GM12878 (cell line): ENCODE data around the gene AP4E1. TPM values are rescaled to one million over a fixed set of nuclear protein-coding genes. Genes with fewer than 3 reads are reported as not detected.

ENCODE experiments used
- ATAC-seq: fragments of 200-7000 bp; cut with Tn5 transposase; 3 replicates; pipeline ENCODE4 v1.9.1; 2020; ENCODE audit warnings: mild to moderate bottlenecking, moderate library complexity
- BruUV-seq: library from RNA; stranded (reverse); fragments of 400-500 nt; replicated peaks from 2 replicates; lab custom pipeline; 2021; lab: Mats Ljungman, UMichigan
- CTCF ChIA-PET: fragments of 300-600 bp; sonication (Branson Sonifier 250); formaldehyde crosslinking; extraction: SDS; loops from one replicate; lab custom pipeline; 2021; ENCODE audit warnings: inconsistent platforms; lab: Yijun Ruan, JAX
- POLR2A ChIA-PET: fragments of 350-600 bp; formaldehyde crosslinking; extraction: SDS; loops from one replicate; lab custom pipeline; 2021; ENCODE audit warnings: inconsistent platforms; lab: Charles Lee
- RAD21 ChIA-PET: fragments of 300-600 bp; sonication (Branson Sonifier 250); formaldehyde crosslinking; loops from one replicate; lab custom pipeline; 2023; ENCODE audit warnings: antibody characterized with exemption; ENCODE audit not compliant: unreplicated experiment; lab: Charles Lee
- SMC1A ChIA-PET: fragments of 300-600 bp; sonication (Branson Sonifier 250); formaldehyde crosslinking; loops from one replicate; lab custom pipeline; 2023; ENCODE audit not compliant: unreplicated experiment, uncharacterized antibody; lab: Charles Lee
- DNase-seq: peaks from one replicate; pipeline ENCODE4 v3.0.0-alpha.2; 2011; ENCODE audit warnings: low read depth, low spot score
- FAIRE-seq: peaks from 3 replicates; lab custom pipeline; 2011; peaks lifted over from hg19 to GRCh38; lab: Jason Lieb, UNC
- H2AFZ ChIP-seq: 2 replicates; pipeline ENCODE4 v1.6.0; 2011; ENCODE audit warnings: low read depth, low read length, control low read depth; ENCODE audit not compliant: control insufficient read depth
- H3K27ac ChIP-seq: 2 replicates; pipeline ENCODE4 v1.5.1; 2011; ENCODE audit warnings: control low read depth; ENCODE audit not compliant: control insufficient read depth, insufficient read depth
- H3K27me3 ChIP-seq, 2 experiments: replicated peaks in 1 of 2; 2 replicates each; pipeline versions ENCODE4 v1.6.0 to v1.6.1; 2011; ENCODE audit warnings: low read length in 1 of 2; ENCODE audit not compliant: control insufficient read depth in 2 of 2, insufficient read depth in 2 of 2
- H3K36me3 ChIP-seq, 2 experiments: 2 replicates each; pipeline ENCODE4 v1.5.1; 2011; ENCODE audit warnings: low read length in 1 of 2; ENCODE audit not compliant: control insufficient read depth in 2 of 2, insufficient read depth in 2 of 2
- H3K4me1 ChIP-seq: 2 replicates; pipeline ENCODE4 v1.6.1; 2011; ENCODE audit warnings: mild to moderate bottlenecking, low read length, moderate library complexity, mixed read lengths; ENCODE audit not compliant: control insufficient read depth, insufficient read depth
- H3K4me2 ChIP-seq: 2 replicates; pipeline ENCODE4 v1.6.0; 2011; ENCODE audit warnings: control low read depth; ENCODE audit not compliant: control insufficient read depth, insufficient read depth
- H3K4me3 ChIP-seq: fragments of 200-600 bp; sonication (generic); 2 replicates; pipeline ENCODE4 v1.5.1; 2016
- H3K79me2 ChIP-seq: 2 replicates; pipeline ENCODE4 v1.6.0; 2011; ENCODE audit warnings: low read length; ENCODE audit not compliant: control insufficient read depth, insufficient read depth
- H3K9ac ChIP-seq: 2 replicates; pipeline ENCODE4 v1.8.0; 2011; ENCODE audit warnings: low read length, control low read depth, mixed read lengths; ENCODE audit not compliant: control insufficient read depth, insufficient read depth
- H3K9me3 ChIP-seq: replicated peaks from 3 replicates; pipeline ENCODE4 v1.5.1; 2011; ENCODE audit warnings: mild to moderate bottlenecking, low read length; ENCODE audit not compliant: control insufficient read depth, insufficient read depth
- H4K20me1 ChIP-seq: 2 replicates; pipeline ENCODE4 v1.6.0; 2011; ENCODE audit not compliant: control insufficient read depth, insufficient read depth
- HDGF ChIP-seq: fragments of 450-650 bp; IDR thresholded peaks from 2 replicates; pipeline ENCODE4 v1.6.1; 2016; ENCODE audit warnings: antibody characterized with exemption
- RB1 ChIP-seq: fragments of 450-650 bp; formaldehyde crosslinking; IDR thresholded peaks from 2 replicates; pipeline ENCODE4 v1.6.1; 2017; ENCODE audit warnings: mild to moderate bottlenecking, borderline replicate concordance
- SMC3 ChIP-seq: IDR thresholded peaks from 2 replicates; pipeline ENCODE4 v1.6.1; 2011; ENCODE audit warnings: low read length, improper control_type of control experiment, borderline replicate concordance
- SREBF2 ChIP-seq: IDR thresholded peaks from 2 replicates; pipeline ENCODE4 v1.6.1; 2012; ENCODE audit warnings: mild to moderate bottlenecking, low read length
- ZBTB11 ChIP-seq: fragments of 450-650 bp; formaldehyde crosslinking; IDR thresholded peaks from 2 replicates; pipeline ENCODE4 v1.5.0; 2022; ENCODE audit warnings: mild to moderate bottlenecking, missing genetic modification characterization
- ZNF207 ChIP-seq: fragments of 450-650 bp; IDR thresholded peaks from 2 replicates; pipeline ENCODE4 v1.6.1; 2014; ENCODE audit warnings: antibody characterized with exemption, mild to moderate bottlenecking, borderline replicate concordance
- WGBS: methylation state at CpG from one replicate; pipeline ENCODE4 v1.1.6; 2016; ENCODE audit warnings: low lambda C conversion rate; ENCODE audit not compliant: insufficient replicate concordance, insufficient coverage; ENCODE audit errors: missing lambda C conversion rate; 5-methylcytosine and 5-hydroxymethylcytosine counted together
- in situ Hi-C: fragments of 300-500 bp; cut with MboI; formaldehyde crosslinking; loops from 9 replicates; pipeline ENCODE4 v1.14.3; 2018; ENCODE audit warnings: mixed read lengths
- intact Hi-C: fragments of 100-400 bp; cut with micrococcal nuclease; formaldehyde crosslinking; loops from one replicate; pipeline ENCODE4 v1.14.2; 2022; ENCODE audit not compliant: unreplicated experiment
- polyA plus RNA-seq, 11 experiments: library from polyadenylated mRNA; depleted of rRNA in 4 of 11; unstranded in 6 of 11; stranded (reverse) in 5 of 11; fragments of >200 nt; fragmentation: Nextera tagmentation in 4 of 11; fragmentation: Illumina TruSeq in 1 of 11; extraction: Ambion mirVana in 4 of 11; extraction: Trizol in 1 of 11; gene quantifications; 1 replicate in 1 of 11; 2 replicates in 10 of 11; pipeline versions ENCODE4 v1.2.1 to v1.2.3, GENCODE V29; 2011 to 2016; ENCODE audit warnings: inconsistent platforms in 2 of 11, missing spikeins in 2 of 11, low read depth in 1 of 11
- total RNA-seq, 4 experiments: library from RNA; depleted of rRNA in 3 of 4; stranded (reverse); fragments of >200 nt in 3 of 4; fragmentation: Illumina TruSeq in 1 of 4; extraction: Trizol in 1 of 4; gene quantifications; 2 replicates each; pipeline versions ENCODE4 v1.2.1 to v1.2.3, GENCODE V29; 2013 to 2021
- TF ChIP-seq, protein P1 (sequence below), 3 experiments: IDR thresholded peaks in 2 of 3; conservative IDR thresholded peaks in 1 of 3; 2 replicates each; pipeline ENCODE4 v1.5.1; 2011; ENCODE audit warnings: low read depth in 3 of 3, low read length in 3 of 3, mild to moderate bottlenecking in 3 of 3, control low read depth in 2 of 3, moderate library complexity in 2 of 3, inconsistent platforms in 1 of 3, mixed read lengths in 1 of 3; ENCODE audit not compliant: control insufficient read depth in 2 of 3, insufficient read depth in 1 of 3; ENCODE audit errors: extremely low read depth in 1 of 3
- TF ChIP-seq, protein P2 (sequence below): fragments of 450-650 bp; IDR thresholded peaks from 2 replicates; pipeline ENCODE4 v1.6.1; 2014; ENCODE audit warnings: mild to moderate bottlenecking
- TF ChIP-seq, protein P3 (sequence below): fragments of 150-350 bp; IDR thresholded peaks from 2 replicates; pipeline ENCODE4 v1.6.1; 2016; ENCODE audit warnings: low read depth, low read length
- TF ChIP-seq, protein P4 (sequence below): fragments of 450-650 bp; formaldehyde crosslinking; IDR thresholded peaks from 2 replicates; pipeline ENCODE4 v1.4.0; 2020; ENCODE audit warnings: mild to moderate bottlenecking, moderate library complexity

The AP4E1 gene
- total and polyA plus RNA-seq, 10 of the 15 experiments (the other 5 are each of a cell fraction or from before 2014, with no cell fraction given): 1.2 to 11.4 (median 6.7) TPM

DNA sequence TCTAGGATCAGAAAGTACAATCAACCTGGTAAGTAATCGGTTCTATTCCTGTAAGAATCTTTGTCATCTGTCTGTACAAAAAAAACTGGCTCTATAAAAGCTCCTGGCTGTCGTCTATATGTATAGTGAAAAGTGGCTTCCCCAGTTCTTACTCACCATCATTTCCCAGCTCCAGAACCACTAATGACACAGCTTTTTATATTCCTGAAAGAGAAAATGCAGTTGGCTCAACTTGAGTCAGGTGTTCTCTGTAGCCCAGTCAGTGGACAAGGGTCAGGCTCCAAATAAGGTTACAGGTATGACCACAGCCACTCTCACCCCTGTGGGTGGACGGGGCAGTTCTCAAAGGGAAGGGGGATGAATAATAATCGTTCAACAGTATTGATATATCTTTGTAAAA lies 85.1 kb downstream of the AP4E1 start:
- Histone ChIP-seq H3K9me3 (no peaks in the 10 kb centered on the region), H4K20me1 (no peaks in the 10 kb centered on the region), H3K4me3 (no peak overlapping the region), H3K4me2 (no peak overlapping the region), H3K27me3 (no peaks in the 10 kb centered on the region), H3K27ac (no peak overlapping the region), H3K36me3 (peaks cover 0 to 3% of the 10 kb centered on the region in 2 experiments; a peak in 2 of 4 replicates), H3K9ac (no peak overlapping the region), H2AFZ (no peak overlapping the region), H3K4me1 (no peaks in the 10 kb centered on the region), H3K79me2 (no peaks in the 10 kb centered on the region)
- no peak for FAIRE-seq
- POLR2A ChIA-PET: no interaction called here
- DNase-seq: no peak
- SMC1A ChIA-PET: interaction anchor here (0.8 to 1.5 kb wide), 2 partner anchors 66 to 77 kb away, joined by 4 read pairs; no protein-coding TSS in a partner anchor
- intact Hi-C loops (no loop called here), in situ Hi-C loops (no loop called here)
- BruUV-seq: no TSS peak
- RAD21 ChIA-PET: interaction anchor here (0.9 kb wide), 1 partner anchor 76 kb away, joined by 3 read pairs; no protein-coding TSS in a partner anchor
- 88% methylated on average over 4 of the region's 4 CpGs for WGBS
- CTCF ChIA-PET: no interaction called here
- no peak for ATAC-seq
- TF ChIP-seq, protein P1, sequence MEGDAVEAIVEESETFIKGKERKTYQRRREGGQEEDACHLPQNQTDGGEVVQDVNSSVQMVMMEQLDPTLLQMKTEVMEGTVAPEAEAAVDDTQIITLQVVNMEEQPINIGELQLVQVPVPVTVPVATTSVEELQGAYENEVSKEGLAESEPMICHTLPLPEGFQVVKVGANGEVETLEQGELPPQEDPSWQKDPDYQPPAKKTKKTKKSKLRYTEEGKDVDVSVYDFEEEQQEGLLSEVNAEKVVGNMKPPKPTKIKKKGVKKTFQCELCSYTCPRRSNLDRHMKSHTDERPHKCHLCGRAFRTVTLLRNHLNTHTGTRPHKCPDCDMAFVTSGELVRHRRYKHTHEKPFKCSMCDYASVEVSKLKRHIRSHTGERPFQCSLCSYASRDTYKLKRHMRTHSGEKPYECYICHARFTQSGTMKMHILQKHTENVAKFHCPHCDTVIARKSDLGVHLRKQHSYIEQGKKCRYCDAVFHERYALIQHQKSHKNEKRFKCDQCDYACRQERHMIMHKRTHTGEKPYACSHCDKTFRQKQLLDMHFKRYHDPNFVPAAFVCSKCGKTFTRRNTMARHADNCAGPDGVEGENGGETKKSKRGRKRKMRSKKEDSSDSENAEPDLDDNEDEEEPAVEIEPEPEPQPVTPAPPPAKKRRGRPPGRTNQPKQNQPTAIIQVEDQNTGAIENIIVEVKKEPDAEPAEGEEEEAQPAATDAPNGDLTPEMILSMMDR (IDR thresholded peaks at IDR 0.05 in 2 of 3, conservative IDR thresholded peaks at IDR 0.05 in 1 of 3; ENCODE audit: control insufficient read depth in 2 of 3, extremely low read depth in 1 of 3, insufficient read depth in 1 of 3, low read depth in 3 of 3, low read length in 3 of 3): no peak
- TF ChIP-seq, protein P2, sequence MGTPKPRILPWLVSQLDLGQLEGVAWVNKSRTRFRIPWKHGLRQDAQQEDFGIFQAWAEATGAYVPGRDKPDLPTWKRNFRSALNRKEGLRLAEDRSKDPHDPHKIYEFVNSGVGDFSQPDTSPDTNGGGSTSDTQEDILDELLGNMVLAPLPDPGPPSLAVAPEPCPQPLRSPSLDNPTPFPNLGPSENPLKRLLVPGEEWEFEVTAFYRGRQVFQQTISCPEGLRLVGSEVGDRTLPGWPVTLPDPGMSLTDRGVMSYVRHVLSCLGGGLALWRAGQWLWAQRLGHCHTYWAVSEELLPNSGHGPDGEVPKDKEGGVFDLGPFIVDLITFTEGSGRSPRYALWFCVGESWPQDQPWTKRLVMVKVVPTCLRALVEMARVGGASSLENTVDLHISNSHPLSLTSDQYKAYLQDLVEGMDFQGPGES: no peak
- TF ChIP-seq RB1 (no peak), HDGF (no peak), ZBTB11 (no peak), SMC3 (no peak), ZNF207 (no peak), SREBF2 (no peak)
- TF ChIP-seq, protein P3, sequence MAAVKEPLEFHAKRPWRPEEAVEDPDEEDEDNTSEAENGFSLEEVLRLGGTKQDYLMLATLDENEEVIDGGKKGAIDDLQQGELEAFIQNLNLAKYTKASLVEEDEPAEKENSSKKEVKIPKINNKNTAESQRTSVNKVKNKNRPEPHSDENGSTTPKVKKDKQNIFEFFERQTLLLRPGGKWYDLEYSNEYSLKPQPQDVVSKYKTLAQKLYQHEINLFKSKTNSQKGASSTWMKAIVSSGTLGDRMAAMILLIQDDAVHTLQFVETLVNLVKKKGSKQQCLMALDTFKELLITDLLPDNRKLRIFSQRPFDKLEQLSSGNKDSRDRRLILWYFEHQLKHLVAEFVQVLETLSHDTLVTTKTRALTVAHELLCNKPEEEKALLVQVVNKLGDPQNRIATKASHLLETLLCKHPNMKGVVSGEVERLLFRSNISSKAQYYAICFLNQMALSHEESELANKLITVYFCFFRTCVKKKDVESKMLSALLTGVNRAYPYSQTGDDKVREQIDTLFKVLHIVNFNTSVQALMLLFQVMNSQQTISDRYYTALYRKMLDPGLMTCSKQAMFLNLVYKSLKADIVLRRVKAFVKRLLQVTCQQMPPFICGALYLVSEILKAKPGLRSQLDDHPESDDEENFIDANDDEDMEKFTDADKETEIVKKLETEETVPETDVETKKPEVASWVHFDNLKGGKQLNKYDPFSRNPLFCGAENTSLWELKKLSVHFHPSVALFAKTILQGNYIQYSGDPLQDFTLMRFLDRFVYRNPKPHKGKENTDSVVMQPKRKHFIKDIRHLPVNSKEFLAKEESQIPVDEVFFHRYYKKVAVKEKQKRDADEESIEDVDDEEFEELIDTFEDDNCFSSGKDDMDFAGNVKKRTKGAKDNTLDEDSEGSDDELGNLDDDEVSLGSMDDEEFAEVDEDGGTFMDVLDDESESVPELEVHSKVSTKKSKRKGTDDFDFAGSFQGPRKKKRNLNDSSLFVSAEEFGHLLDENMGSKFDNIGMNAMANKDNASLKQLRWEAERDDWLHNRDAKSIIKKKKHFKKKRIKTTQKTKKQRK: no peak
- TF ChIP-seq, protein P4, sequence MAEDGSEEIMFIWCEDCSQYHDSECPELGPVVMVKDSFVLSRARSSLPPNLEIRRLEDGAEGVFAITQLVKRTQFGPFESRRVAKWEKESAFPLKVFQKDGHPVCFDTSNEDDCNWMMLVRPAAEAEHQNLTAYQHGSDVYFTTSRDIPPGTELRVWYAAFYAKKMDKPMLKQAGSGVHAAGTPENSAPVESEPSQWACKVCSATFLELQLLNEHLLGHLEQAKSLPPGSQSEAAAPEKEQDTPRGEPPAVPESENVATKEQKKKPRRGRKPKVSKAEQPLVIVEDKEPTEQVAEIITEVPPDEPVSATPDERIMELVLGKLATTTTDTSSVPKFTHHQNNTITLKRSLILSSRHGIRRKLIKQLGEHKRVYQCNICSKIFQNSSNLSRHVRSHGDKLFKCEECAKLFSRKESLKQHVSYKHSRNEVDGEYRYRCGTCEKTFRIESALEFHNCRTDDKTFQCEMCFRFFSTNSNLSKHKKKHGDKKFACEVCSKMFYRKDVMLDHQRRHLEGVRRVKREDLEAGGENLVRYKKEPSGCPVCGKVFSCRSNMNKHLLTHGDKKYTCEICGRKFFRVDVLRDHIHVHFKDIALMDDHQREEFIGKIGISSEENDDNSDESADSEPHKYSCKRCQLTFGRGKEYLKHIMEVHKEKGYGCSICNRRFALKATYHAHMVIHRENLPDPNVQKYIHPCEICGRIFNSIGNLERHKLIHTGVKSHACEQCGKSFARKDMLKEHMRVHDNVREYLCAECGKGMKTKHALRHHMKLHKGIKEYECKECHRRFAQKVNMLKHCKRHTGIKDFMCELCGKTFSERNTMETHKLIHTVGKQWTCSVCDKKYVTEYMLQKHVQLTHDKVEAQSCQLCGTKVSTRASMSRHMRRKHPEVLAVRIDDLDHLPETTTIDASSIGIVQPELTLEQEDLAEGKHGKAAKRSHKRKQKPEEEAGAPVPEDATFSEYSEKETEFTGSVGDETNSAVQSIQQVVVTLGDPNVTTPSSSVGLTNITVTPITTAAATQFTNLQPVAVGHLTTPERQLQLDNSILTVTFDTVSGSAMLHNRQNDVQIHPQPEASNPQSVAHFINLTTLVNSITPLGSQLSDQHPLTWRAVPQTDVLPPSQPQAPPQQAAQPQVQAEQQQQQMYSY (CRISPR knock-in tag): no peak
